Tibial artery (tissue), 4 donors: Measurements from ENCODE around the gene NSL1.

Experiments
- DNase-seq, 2 donors: peaks; one replicate each; pipeline ENCODE4 v3.0.0-alpha.2; 2019
- H3K27ac ChIP-seq, 2 donors: fragments of 200-600 bp; sonication (generic) in 1 of 2; 1 replicate in 1 of 2; 2 replicates in 1 of 2; pipeline ENCODE4 v1.5.1; 2018 to 2019; ENCODE audit warnings: mild to moderate bottlenecking in 1 of 2
- H3K27me3 ChIP-seq, 2 donors: fragments of 200-600 bp; sonication (generic) in 1 of 2; one replicate each; pipeline versions ENCODE4 v1.5.1 to v1.6.0; 2016 to 2019
- H3K36me3 ChIP-seq, 3 donors: fragments of 200-600 bp; sonication (generic) in 2 of 3; one replicate each; pipeline ENCODE4 v1.5.1; 2016 to 2019; ENCODE audit warnings: mild to moderate bottlenecking in 2 of 3
- H3K4me1 ChIP-seq, 4 donors: fragments of 200-600 bp; sonication (generic) in 2 of 4; 1 replicate in 3 of 4; 2 replicates in 1 of 4; pipeline ENCODE4 v1.5.1; 2016 to 2019
- H3K4me3 ChIP-seq, 2 donors: fragments of 200-600 bp; sonication (generic) in 1 of 2; 1 replicate in 1 of 2; 2 replicates in 1 of 2; pipeline ENCODE4 v1.5.1; 2018 to 2019; ENCODE audit warnings: mild to moderate bottlenecking in 2 of 2
- H3K9me3 ChIP-seq, 3 donors: fragments of 200-600 bp; sonication (generic) in 1 of 3; one replicate each; pipeline ENCODE4 v1.5.1; 2016 to 2019
- intact Hi-C: fragments of 100-400 bp; cut with DNase I; formaldehyde crosslinking; loops from one replicate; pipeline ENCODE4 v1.15.0; 2023; ENCODE audit warnings: low total_unique reads
- TF ChIP-seq, protein P1 (sequence below), 2 experiments: fragments of 200-600 bp in 1 of 2; fragments of 450-650 bp in 1 of 2; IDR thresholded peaks; one replicate each; pipeline ENCODE4 v1.5.1; 2017 to 2019; ENCODE audit warnings: antibody characterized with exemption in 2 of 2, mild to moderate bottlenecking in 1 of 2, moderate library complexity in 1 of 2

NSL1 gene

GRCh38 chr1:212680680-212681389 lies 110.7 kb downstream of the NSL1 start:
- Histone ChIP-seq H3K36me3 (no peaks in the 10 kb centered on the region), H3K4me1 (no peaks in the 10 kb centered on the region), H3K27me3 (peaks cover 0 to 4% of the 10 kb centered on the region in 2 donors), H3K27ac (no peak overlapping the region), H3K9me3 (no peaks in the 10 kb centered on the region), H3K4me3 (no peak overlapping the region)
- intact Hi-C loops = no loop called here
- TF ChIP-seq, protein P1, sequence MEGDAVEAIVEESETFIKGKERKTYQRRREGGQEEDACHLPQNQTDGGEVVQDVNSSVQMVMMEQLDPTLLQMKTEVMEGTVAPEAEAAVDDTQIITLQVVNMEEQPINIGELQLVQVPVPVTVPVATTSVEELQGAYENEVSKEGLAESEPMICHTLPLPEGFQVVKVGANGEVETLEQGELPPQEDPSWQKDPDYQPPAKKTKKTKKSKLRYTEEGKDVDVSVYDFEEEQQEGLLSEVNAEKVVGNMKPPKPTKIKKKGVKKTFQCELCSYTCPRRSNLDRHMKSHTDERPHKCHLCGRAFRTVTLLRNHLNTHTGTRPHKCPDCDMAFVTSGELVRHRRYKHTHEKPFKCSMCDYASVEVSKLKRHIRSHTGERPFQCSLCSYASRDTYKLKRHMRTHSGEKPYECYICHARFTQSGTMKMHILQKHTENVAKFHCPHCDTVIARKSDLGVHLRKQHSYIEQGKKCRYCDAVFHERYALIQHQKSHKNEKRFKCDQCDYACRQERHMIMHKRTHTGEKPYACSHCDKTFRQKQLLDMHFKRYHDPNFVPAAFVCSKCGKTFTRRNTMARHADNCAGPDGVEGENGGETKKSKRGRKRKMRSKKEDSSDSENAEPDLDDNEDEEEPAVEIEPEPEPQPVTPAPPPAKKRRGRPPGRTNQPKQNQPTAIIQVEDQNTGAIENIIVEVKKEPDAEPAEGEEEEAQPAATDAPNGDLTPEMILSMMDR (IDR thresholded peaks at IDR 0.05) = no peak
- DNase-seq = no peak

DNA sequence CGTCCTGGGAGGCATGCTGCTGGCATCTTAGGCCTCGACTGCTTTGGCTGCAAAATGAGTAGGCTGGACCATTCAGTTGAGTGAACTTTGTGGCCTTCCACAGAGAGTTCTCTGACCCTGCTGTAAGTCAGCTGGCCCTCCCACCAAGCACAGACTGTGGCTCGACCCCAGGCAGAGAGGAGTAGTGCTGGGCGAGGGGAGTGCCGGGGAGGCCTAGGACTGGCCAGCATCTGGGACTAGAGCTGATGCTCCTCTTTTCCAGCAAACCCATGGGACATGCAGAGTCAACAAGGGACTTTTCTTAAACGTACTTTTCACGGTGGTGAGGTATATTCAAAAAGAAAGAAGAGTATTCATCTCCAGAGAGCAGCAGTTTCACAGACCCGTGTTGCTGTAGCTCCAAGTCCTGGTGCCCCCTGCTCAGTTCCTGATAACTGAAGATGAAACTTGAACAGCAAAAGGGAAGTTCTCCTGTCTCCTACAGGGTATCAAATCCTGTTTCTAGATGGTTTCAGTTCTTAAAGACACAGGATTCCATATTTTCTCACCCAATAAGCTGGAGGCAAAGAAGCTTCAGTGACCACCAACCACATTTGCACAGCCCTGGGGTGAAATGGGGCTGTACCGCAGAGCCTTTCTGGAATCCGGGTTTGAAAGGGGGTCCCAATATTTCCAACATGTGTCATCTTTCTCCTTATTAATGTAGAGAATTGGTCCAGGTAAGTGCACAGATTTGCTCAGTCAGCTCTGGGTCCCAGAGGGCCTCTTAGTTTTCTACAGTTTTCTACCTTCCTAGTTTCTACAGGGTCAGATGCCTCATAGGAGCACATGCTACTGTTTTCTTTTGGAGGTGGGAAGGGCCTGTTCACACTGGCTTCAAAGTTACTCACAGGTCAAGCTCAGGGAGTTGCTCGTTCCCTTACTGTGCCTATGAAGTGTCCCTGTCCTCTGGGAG lies 112.8 kb downstream of the NSL1 start:
- Histone ChIP-seq H3K36me3 (no peaks in the 10 kb centered on the region), H3K27ac (no peak overlapping the region), H3K4me1 (no peaks in the 10 kb centered on the region), H3K4me3 (no peak overlapping the region), H3K27me3 (no peaks in the 10 kb centered on the region), H3K9me3 (no peaks in the 10 kb centered on the region)
- no peak for DNase-seq
- TF ChIP-seq, protein P1 (IDR thresholded peaks at IDR 0.05) = no peak
- intact Hi-C loops = no loop called here

- Histone ChIP-seq H3K27ac (no peak overlapping the region), H3K4me1 (no peaks in the 10 kb centered on the region), H3K27me3 (no peaks in the 10 kb centered on the region), H3K9me3 (no peaks in the 10 kb centered on the region), H3K4me3 (no peak overlapping the region), H3K36me3 (no peaks in the 10 kb centered on the region)
- DNase-seq = no peak
- intact Hi-C loops = no loop called here
- TF ChIP-seq, protein P1 (IDR thresholded peaks at IDR 0.05) = no peak
Measured at GRCh38 chr1:212677573-212677972, 114.0 kb downstream of the NSL1 start.

DNA sequence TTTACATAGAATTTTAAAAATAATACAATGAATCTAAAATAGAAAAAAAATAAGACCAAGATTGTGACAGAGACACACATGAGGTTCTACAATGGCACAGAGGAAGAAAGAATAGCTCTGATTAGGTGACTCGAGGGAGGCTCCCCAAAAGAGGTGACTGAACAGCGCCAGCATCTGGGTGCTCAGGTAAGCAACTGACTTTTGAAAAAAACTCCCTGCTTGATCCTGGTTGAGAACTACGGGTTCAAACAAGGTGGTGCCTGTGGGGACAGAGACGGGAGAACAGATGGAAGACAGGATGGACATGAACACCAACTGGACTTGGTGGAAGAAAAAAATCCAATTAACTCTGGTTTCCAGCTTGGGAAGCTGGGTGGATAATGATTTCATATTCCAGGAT lies 114.4 kb downstream of the NSL1 start:
- TF ChIP-seq, protein P1 (IDR thresholded peaks at IDR 0.05) = no peak
- DNase-seq = no peak
- H3K9me3 ChIP-seq = no peaks in the 10 kb centered on the region
- no peaks in the 10 kb centered on the region for H3K36me3 ChIP-seq
- H3K27me3 ChIP-seq = no peaks in the 10 kb centered on the region
- no peaks in the 10 kb centered on the region for H3K4me1 ChIP-seq
- H3K27ac ChIP-seq = no peak overlapping the region
- H3K4me3 ChIP-seq = no peak overlapping the region
- intact Hi-C loops = no loop called here
